ENCODE results near the gene CEMIP2. TPM values are rescaled to one million over a fixed set of nuclear protein-coding genes. Genes with fewer than 3 reads are reported as not detected.
"Not testable (repeated sequence)": the region's sequence is repeated elsewhere in the genome, so short reads cannot be mapped to it uniquely, and the experiment has no call there.

The CEMIP2 gene
- total and polyA plus RNA-seq, 2 donors (not counting 3 experiments of a cell fraction or from before 2014, with no cell fraction given), result 41.6 to 44.3 TPM

GRCh38 chr9:71662082-71662481 lies 106.2 kb downstream of the CEMIP2 start:
- Histone ChIP-seq H3K4me2 (ENCODE audit: insufficient read depth, low read length) (no peak overlapping the region), H4K20me1 (replicated peaks; ENCODE audit: control insufficient read depth, extremely low read depth, insufficient read depth, low read length) (no peaks in the 10 kb centered on the region), H3K9me1 (replicated peaks; ENCODE audit: control insufficient read depth, extremely low read depth, insufficient read depth, low read length) (no peaks in the 10 kb centered on the region), H3K4me3 (replicated peaks in 1 of 3; ENCODE audit: insufficient read depth in 1 of 3, low read depth in 1 of 3, low read length in 3 of 3) (no peak overlapping the region), H3K9me3 (replicated peaks; ENCODE audit: control insufficient read depth, insufficient read depth, low read length) (no peaks in the 10 kb centered on the region), H3K36me3 (ENCODE audit: control insufficient read depth in 2 of 2, extremely low read depth in 1 of 2, insufficient read depth in 2 of 2, low read length in 2 of 2) (no peaks in the 10 kb centered on the region), H3K27ac (ENCODE audit: insufficient read depth, low read depth, low read length) (no peak overlapping the region), H3K4me1 (ENCODE audit: control insufficient read depth, extremely low read depth, insufficient read depth, low read length) (no peaks in the 10 kb centered on the region), H3K79me2 (ENCODE audit: control insufficient read depth, insufficient read depth, low read length) (no peaks in the 10 kb centered on the region), H2AFZ (ENCODE audit: low read depth, low read length) (no peak overlapping the region), H3K27me3 (ENCODE audit: control insufficient read depth in 2 of 2, insufficient read depth in 2 of 2, low read length in 2 of 2) (no peaks in the 10 kb centered on the region), H3K9ac (replicated peaks; ENCODE audit: extremely low read depth, insufficient read depth, low read length) (no peak overlapping the region)
- ChIA-PET CTCF (interaction anchor here (0.7 kb wide), 1 partner anchor 49 kb away, joined by 3 read pairs; no protein-coding TSS in a partner anchor), POLR2A (no interaction called here)
- DNase-seq (ENCODE audit: low read depth, low spot score), result no peak
- intact Hi-C loops (cut with micrococcal nuclease), result no loop called here
- no TSS peak for BruUV-seq (replicated peaks)
- no peak for TF ChIP-seq JUN (IDR thresholded peaks at IDR 0.05; ENCODE audit: borderline replicate concordance, insufficient read depth, insufficient read length, low read depth)
- no peak for TF ChIP-seq FOS (IDR thresholded peaks at IDR 0.05; ENCODE audit: borderline replicate concordance, insufficient read depth, low read length)
- TF ChIP-seq GATA2 (IDR thresholded peaks at IDR 0.05; ENCODE audit: insufficient read depth, insufficient read length, low read depth, low read length), result no peak
- no peak for TF ChIP-seq MYC (IDR thresholded peaks at IDR 0.05; ENCODE audit: low read depth, low read length)
- TF ChIP-seq POLR2AphosphoS5 (IDR thresholded peaks at IDR 0.05; ENCODE audit: insufficient read depth, low read depth, low read length), result no peak
- TF ChIP-seq EZH2 (IDR thresholded peaks at IDR 0.05; ENCODE audit: borderline replicate concordance, low read depth, low read length, severe bottlenecking), result no peak
- TF ChIP-seq POLR2A (IDR thresholded peaks at IDR 0.05; ENCODE audit: low read depth, low read length), result no peak
- no peak for TF ChIP-seq MAX (IDR thresholded peaks at IDR 0.05; ENCODE audit: insufficient read depth, insufficient read length)
- no peak for TF ChIP-seq CTCF (IDR thresholded peaks at IDR 0.05; ENCODE audit: extremely low read depth in 1 of 2, insufficient read depth in 1 of 2, low read depth in 1 of 2, low read length in 2 of 2)
- dilution Hi-C loops (cut with MboI; ENCODE audit: extremely low pct_ligation_motif_present, low sequenced_read_pairs), result no loop called here
- no peak for FAIRE-seq

- H4K20me1 ChIP-seq (replicated peaks; ENCODE audit: control insufficient read depth, extremely low read depth, insufficient read depth, low read length); POLR2A ChIA-PET; FAIRE-seq; H3K4me1 ChIP-seq (ENCODE audit: control insufficient read depth, extremely low read depth, insufficient read depth, low read length); dilution Hi-C loops (cut with MboI; ENCODE audit: extremely low pct_ligation_motif_present, low sequenced_read_pairs); BruUV-seq (replicated peaks); H3K36me3 ChIP-seq (ENCODE audit: control insufficient read depth in 2 of 2, extremely low read depth in 1 of 2, insufficient read depth in 2 of 2, low read length in 2 of 2); H3K79me2 ChIP-seq (ENCODE audit: control insufficient read depth, insufficient read depth, low read length); H3K4me2 ChIP-seq (ENCODE audit: insufficient read depth, low read length); DNase-seq (ENCODE audit: low read depth, low spot score); H3K27ac ChIP-seq (ENCODE audit: insufficient read depth, low read depth, low read length); CTCF ChIA-PET; H3K9me3 ChIP-seq (replicated peaks; ENCODE audit: control insufficient read depth, insufficient read depth, low read length); H3K4me3 ChIP-seq (replicated peaks in 1 of 3; ENCODE audit: insufficient read depth in 1 of 3, low read depth in 1 of 3, low read length in 3 of 3); H3K9me1 ChIP-seq (replicated peaks; ENCODE audit: control insufficient read depth, extremely low read depth, insufficient read depth, low read length); H2AFZ ChIP-seq (ENCODE audit: low read depth, low read length); H3K9ac ChIP-seq (replicated peaks; ENCODE audit: extremely low read depth, insufficient read depth, low read length); H3K27me3 ChIP-seq (ENCODE audit: control insufficient read depth in 2 of 2, insufficient read depth in 2 of 2, low read length in 2 of 2); intact Hi-C loops (cut with micrococcal nuclease): not testable (repeated sequence)
Observed at GRCh38 chr9:71657276-71657675, 111.0 kb downstream of the CEMIP2 start.
